Keratinocyte (primary cell): ENCODE data around the gene WNT16. TPM values are rescaled to one million over a fixed set of nuclear protein-coding genes. Genes with fewer than 3 reads are reported as not detected.
"Not testable (repeated sequence)": the region's sequence is repeated elsewhere in the genome, so short reads cannot be mapped to it uniquely, and the experiment has no call there.

ENCODE experiments used
- DNase-seq: peaks from one replicate; pipeline ENCODE4 v3.0.0-alpha.2; 2011; ENCODE audit warnings: low read depth, missing footprints, low spot score
- FAIRE-seq: peaks from 2 replicates; lab custom pipeline; 2011; peaks lifted over from hg19 to GRCh38; lab: Jason Lieb, UNC
- H2AFZ ChIP-seq: 2 replicates; pipeline ENCODE4 v1.6.0; 2012; ENCODE audit warnings: low read length, control low read depth, inconsistent platforms; ENCODE audit not compliant: control insufficient read depth
- H3K27ac ChIP-seq: 2 replicates; pipeline ENCODE4 v1.5.1; 2011; ENCODE audit warnings: low read length; ENCODE audit not compliant: control insufficient read depth, insufficient read depth
- H3K27me3 ChIP-seq: 3 replicates; pipeline ENCODE4 v1.6.0; 2011; ENCODE audit warnings: low read length; ENCODE audit not compliant: control insufficient read depth, insufficient read depth; ENCODE audit errors: extremely low read depth
- H3K36me3 ChIP-seq, 2 experiments: 2 replicates in 1 of 2; 3 replicates in 1 of 2; pipeline ENCODE4 v1.5.1; 2011; ENCODE audit warnings: low read length in 2 of 2, mild to moderate bottlenecking in 1 of 2; ENCODE audit not compliant: control insufficient read depth in 2 of 2, insufficient read depth in 2 of 2; ENCODE audit errors: extremely low read depth in 1 of 2
- H3K4me1 ChIP-seq: 3 replicates; pipeline ENCODE4 v1.5.1; 2011; ENCODE audit warnings: low read length; ENCODE audit not compliant: control insufficient read depth, insufficient read depth; ENCODE audit errors: extremely low read depth
- H3K4me2 ChIP-seq: 3 replicates; pipeline ENCODE4 v1.6.0; 2011; ENCODE audit warnings: low read depth, low read length; ENCODE audit not compliant: control insufficient read depth, insufficient read depth; ENCODE audit errors: extremely low read depth
- H3K4me3 ChIP-seq, 3 experiments: fragments of 200-600 bp in 1 of 3; sonication (generic) in 1 of 3; 2 replicates in 2 of 3; 3 replicates in 1 of 3; pipeline ENCODE4 v1.5.1; 2011 to 2016; ENCODE audit warnings: low read length in 3 of 3, mild to moderate bottlenecking in 3 of 3, control low read depth in 2 of 3, inconsistent platforms in 1 of 3, low read depth in 1 of 3, mixed read lengths in 1 of 3, mixed run types in 1 of 3, moderate library complexity in 1 of 3; ENCODE audit not compliant: control insufficient read depth in 2 of 3, insufficient read depth in 2 of 3; ENCODE audit errors: extremely low read depth in 1 of 3
- H3K79me2 ChIP-seq: 2 replicates; pipeline ENCODE4 v1.6.0; 2012; ENCODE audit warnings: low read length; ENCODE audit not compliant: control insufficient read depth, insufficient read depth
- H3K9ac ChIP-seq: 3 replicates; pipeline ENCODE4 v1.6.0; 2011; ENCODE audit warnings: low read length; ENCODE audit not compliant: control insufficient read depth, insufficient read depth; ENCODE audit errors: extremely low read depth
- H3K9me1 ChIP-seq: 3 replicates; pipeline ENCODE4 v1.6.0; 2011; ENCODE audit warnings: low read length; ENCODE audit not compliant: control insufficient read depth, insufficient read depth; ENCODE audit errors: extremely low read depth
- H3K9me3 ChIP-seq: 2 replicates; pipeline ENCODE4 v1.5.1; 2012; ENCODE audit warnings: low read depth, low read length; ENCODE audit not compliant: control insufficient read depth
- H4K20me1 ChIP-seq: 3 replicates; pipeline ENCODE4 v1.6.0; 2011; ENCODE audit warnings: low read length; ENCODE audit not compliant: control insufficient read depth, insufficient read depth; ENCODE audit errors: extremely low read depth
- EZH2 ChIP-seq: IDR thresholded peaks from one replicate; pipeline ENCODE4 v1.6.1; 2012; ENCODE audit warnings: inconsistent platforms, mild to moderate bottlenecking, low read length, moderate library complexity
- dilution Hi-C: fragments of 300-500 bp; cut with MboI; formaldehyde crosslinking; loops from one replicate; pipeline ENCODE4 v1.7.0; 2020; ENCODE audit warnings: low sequenced_read_pairs; ENCODE audit not compliant: extremely low pct_ligation_motif_present
- polyA plus RNA-seq, 5 experiments: library from polyadenylated mRNA; depleted of rRNA in 3 of 5; stranded (reverse) in 3 of 5; stranded (forward) in 1 of 5; unstranded in 1 of 5; fragments of >200 nt; gene quantifications; 1 replicate in 1 of 5; 2 replicates in 3 of 5; 3 replicates in 1 of 5; pipeline versions ENCODE4 v1.2.1 to v1.2.3, GENCODE V29; 2011 to 2012; ENCODE audit warnings: missing spikeins in 2 of 5, low read depth in 1 of 5, low replicate concordance in 1 of 5
- TF ChIP-seq, protein P1 (sequence below), 3 experiments: IDR thresholded peaks in 1 of 3; conservative IDR thresholded peaks in 1 of 3; optimal IDR thresholded peaks in 1 of 3; 2 replicates in 2 of 3; 3 replicates in 1 of 3; pipeline versions ENCODE3 to v1.5.1; 2011; ENCODE audit warnings: low read length in 3 of 3, mild to moderate bottlenecking in 3 of 3, moderate library complexity in 2 of 3, control low read depth in 1 of 3, inconsistent platforms in 1 of 3; ENCODE audit not compliant: insufficient read depth in 2 of 3; ENCODE audit errors: extremely low read depth in 1 of 3

Gene WNT16
- polyA plus RNA-seq, 1 donor (not counting 4 experiments of a cell fraction or from before 2014, with no cell fraction given) = not detected

DNA sequence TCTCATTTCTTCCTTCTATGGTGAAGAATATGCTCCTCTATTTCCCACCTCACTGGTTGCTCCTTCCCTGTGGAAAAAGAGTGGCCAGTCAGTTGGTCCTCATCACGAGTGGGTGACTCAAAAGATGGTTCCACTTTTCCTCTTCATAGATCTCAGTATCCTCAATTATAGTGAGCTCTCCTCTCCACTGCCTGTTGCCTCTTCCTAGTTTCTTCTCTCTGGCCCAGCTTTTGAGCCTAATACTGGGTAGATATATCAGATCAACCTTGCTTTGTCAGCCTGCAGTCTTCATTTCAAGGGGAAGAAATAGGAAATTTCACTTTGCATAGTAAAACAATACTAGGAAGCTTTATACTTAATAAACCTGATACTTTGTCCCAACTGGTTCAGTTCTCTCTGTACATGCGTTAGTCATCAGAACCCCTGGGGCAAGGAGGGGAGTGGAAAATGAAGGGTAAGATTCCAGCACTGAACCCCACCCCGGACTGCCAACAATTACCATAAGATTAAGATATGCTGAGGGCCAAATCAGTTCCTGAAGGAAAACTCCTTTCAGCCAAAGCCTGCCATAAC, 15.5 kb upstream of the WNT16 start:
- no peak overlapping the region for H3K9ac ChIP-seq
- TF ChIP-seq, protein P1, sequence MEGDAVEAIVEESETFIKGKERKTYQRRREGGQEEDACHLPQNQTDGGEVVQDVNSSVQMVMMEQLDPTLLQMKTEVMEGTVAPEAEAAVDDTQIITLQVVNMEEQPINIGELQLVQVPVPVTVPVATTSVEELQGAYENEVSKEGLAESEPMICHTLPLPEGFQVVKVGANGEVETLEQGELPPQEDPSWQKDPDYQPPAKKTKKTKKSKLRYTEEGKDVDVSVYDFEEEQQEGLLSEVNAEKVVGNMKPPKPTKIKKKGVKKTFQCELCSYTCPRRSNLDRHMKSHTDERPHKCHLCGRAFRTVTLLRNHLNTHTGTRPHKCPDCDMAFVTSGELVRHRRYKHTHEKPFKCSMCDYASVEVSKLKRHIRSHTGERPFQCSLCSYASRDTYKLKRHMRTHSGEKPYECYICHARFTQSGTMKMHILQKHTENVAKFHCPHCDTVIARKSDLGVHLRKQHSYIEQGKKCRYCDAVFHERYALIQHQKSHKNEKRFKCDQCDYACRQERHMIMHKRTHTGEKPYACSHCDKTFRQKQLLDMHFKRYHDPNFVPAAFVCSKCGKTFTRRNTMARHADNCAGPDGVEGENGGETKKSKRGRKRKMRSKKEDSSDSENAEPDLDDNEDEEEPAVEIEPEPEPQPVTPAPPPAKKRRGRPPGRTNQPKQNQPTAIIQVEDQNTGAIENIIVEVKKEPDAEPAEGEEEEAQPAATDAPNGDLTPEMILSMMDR (optimal IDR thresholded peaks at IDR 0.05 in 1 of 3, IDR thresholded peaks at IDR 0.05 in 1 of 3, conservative IDR thresholded peaks at IDR 0.05 in 1 of 3; ENCODE audit: extremely low read depth in 1 of 3, insufficient read depth in 2 of 3, low read length in 3 of 3) = no peak
- no peak for TF ChIP-seq EZH2
- H4K20me1 ChIP-seq = no peaks in the 10 kb centered on the region
- H3K4me1 ChIP-seq = peaks cover 21% of the 10 kb centered on the region
- DNase-seq = no peak
- peak; percentile 89 for FAIRE-seq
- peak overlapping the region; percentile 92 for H3K4me2 ChIP-seq
- no peaks in the 10 kb centered on the region for H3K36me3 ChIP-seq
- H2AFZ ChIP-seq = peak overlapping the region; percentile 78
- H3K79me2 ChIP-seq = no peaks in the 10 kb centered on the region
- dilution Hi-C loops = no loop called here
- peak overlapping the region in 2 of 3 experiments; percentile 18 to 61 for H3K4me3 ChIP-seq
- H3K27me3 ChIP-seq = no peaks in the 10 kb centered on the region
- no peaks in the 10 kb centered on the region for H3K9me3 ChIP-seq
- H3K27ac ChIP-seq = peak overlapping the region; percentile 15
- H3K9me1 ChIP-seq = no peaks in the 10 kb centered on the region

GRCh38 chr7:121313793-121314676, 14.8 kb upstream of the WNT16 start:
- H2AFZ ChIP-seq = peak overlapping the region; percentile 78
- H3K4me2 ChIP-seq = peak overlapping the region; percentile 92
- no peaks in the 10 kb centered on the region for H4K20me1 ChIP-seq
- peak overlapping the region in 2 of 3 experiments; percentile 18 to 61 for H3K4me3 ChIP-seq
- peak; percentile 9 for FAIRE-seq
- H3K79me2 ChIP-seq = no peaks in the 10 kb centered on the region
- H3K9me1 ChIP-seq = no peaks in the 10 kb centered on the region
- H3K9ac ChIP-seq = no peak overlapping the region
- TF ChIP-seq, protein P1 (optimal IDR thresholded peaks at IDR 0.05 in 1 of 3, IDR thresholded peaks at IDR 0.05 in 1 of 3, conservative IDR thresholded peaks at IDR 0.05 in 1 of 3; ENCODE audit: extremely low read depth in 1 of 3, insufficient read depth in 2 of 3, low read length in 3 of 3) = no peak
- no peak for TF ChIP-seq EZH2
- no peak for DNase-seq
- peaks cover 21% of the 10 kb centered on the region for H3K4me1 ChIP-seq
- dilution Hi-C loops = no loop called here
- H3K36me3 ChIP-seq = no peaks in the 10 kb centered on the region
- peak overlapping the region; percentile 15 for H3K27ac ChIP-seq
- no peaks in the 10 kb centered on the region for H3K9me3 ChIP-seq
- no peaks in the 10 kb centered on the region for H3K27me3 ChIP-seq

- H4K20me1 ChIP-seq, H3K9ac ChIP-seq, H3K9me3 ChIP-seq, DNase-seq, H3K9me1 ChIP-seq, H3K27ac ChIP-seq, dilution Hi-C loops, H3K79me2 ChIP-seq, FAIRE-seq, H3K4me2 ChIP-seq, H3K4me3 ChIP-seq, H2AFZ ChIP-seq, H3K36me3 ChIP-seq, H3K27me3 ChIP-seq: not testable (repeated sequence)
- H3K4me1 ChIP-seq = peaks cover 21% of the 10 kb centered on the region
These were observed 13.6 kb upstream of the WNT16 start for GRCh38 chr7:121315170-121315569.
